ENCODE results near the gene NPHP1.
"Not testable (repeated sequence)": the region's sequence is repeated elsewhere in the genome, so short reads cannot be mapped to it uniquely, and the experiment has no call there.

Gene NPHP1

DNA sequence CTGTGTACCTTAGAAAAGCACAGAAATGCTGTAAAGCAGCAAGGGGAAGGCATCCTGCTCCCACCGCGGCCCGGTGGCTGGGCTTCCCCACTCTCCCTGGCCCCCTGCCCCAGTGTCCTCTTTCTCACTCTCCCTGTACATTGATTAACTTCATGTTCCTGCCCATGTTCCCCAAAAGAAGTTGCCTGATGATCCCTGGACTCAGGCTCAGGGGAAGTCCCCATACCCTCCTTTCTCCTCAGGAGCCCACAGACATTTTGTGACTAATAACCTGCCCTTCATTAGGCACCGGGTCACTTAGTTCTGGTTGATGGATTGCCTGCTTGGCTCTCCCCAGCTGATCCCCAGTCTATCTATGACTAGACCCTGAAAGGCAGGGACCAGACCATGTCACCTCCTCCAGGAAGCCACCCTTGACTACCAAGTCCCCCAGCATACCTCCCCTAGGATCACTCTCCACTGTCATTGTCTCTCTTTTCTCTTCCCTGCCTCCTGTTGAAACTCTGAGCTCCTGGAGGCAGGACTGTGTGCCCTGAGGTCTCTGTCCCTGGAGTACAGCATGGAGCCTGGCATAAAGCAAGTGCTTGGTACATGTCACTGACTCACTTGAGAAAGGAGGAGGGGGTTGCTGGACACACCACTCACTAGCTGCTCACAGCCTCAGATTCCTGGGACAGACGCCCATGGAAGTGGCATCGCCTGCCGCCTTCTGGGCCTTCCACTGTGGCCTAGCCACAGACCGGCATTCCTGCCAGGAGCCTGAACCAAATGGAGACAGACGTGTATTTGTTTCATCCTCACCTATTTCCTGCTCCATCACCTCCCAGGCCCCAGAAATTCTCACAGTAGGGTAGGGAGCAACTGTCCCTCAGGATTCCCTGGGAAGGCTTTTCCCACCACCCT lies 102.7 kb downstream of the NPHP1 start:
- DNase-seq: no peak

DNA sequence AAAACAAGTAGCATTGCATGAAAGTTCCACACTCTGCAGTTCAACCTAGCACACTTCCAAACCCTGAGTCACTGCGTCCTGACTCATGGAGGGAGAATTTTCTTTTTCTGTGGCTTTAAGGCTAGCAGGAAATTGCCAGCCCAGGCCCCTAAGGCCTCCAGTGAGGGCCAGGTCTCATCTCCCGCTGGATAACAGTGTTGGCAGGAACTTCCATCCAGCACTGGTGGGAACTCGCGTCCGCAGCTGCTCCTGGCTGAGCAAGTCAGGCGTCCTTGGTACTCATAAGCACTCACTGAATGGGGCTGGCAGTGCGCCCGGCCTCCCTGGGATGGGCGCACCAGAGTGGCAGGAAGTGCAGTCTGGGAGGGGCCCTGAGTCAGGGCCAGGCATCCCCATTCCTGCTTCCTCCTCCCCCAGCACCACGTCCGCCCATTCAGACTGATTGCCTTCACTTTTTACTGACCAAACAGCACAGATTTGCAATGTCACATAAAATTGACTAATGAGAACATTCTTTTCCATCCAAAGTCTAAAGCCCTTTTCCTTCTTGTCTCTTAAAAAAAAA lies 103.5 kb downstream of the NPHP1 start:
- no peak for DNase-seq

GRCh38 chr2:110100880-110101279 lies 103.9 kb downstream of the NPHP1 start:
- DNase-seq: not testable (repeated sequence)

DNA sequence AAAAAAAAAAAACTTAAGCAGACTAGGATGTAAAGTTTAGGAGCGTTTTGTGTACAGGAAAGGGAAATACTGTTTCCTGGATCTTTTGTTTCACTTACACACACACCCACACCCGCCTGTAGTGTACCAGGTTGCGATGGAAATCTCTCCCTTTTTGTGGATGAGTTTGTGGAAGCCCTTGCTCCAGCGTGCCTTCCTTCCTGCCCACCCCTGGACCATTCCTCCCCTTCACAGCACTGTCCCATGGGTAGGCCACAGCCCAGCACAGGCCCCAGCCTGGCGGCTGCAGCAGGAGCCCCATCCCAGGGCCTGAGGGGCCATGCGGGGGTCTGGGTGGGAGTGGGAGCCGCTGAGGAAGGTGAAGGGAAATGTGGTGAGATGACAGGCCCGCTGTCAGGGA lies 104.3 kb downstream of the NPHP1 start:
- DNase-seq: no peak

DNA sequence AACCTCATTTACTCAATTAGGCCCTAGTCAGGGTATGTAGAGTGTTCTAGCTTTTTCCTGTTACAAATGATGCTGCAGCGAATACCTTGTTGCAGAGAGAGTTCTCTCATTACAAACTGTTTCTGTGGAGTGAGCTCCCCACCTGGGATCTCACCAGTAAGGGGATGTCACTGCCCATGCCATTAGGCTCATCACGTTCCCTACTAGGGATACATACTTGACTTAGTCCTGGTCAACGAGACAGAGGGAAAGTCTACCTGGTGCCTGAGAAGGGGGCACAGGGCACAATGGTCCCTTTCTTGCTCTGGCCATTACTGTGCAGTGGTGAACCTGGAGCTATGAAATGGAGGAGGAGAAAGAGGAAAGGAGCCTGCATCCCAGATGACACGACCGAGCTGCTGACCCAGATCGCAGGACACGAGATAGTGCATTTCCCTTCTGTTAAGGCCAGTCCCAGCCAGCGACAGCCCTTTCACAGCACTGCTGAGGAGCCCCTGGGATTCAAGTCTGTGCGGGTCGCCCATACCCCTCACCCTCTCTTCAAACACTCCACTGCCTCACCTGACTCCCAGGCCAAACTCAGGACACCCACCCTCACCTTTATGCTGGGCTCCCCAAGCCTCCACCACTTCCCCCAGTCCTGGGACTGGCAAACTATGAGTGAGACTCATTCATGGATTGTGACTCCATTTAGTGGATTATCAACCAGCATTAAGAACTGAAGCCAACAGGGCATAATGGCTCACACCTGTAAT lies 105.2 kb downstream of the NPHP1 start:
- no peak for DNase-seq

GRCh38 chr2:110099038-110099425 lies 105.8 kb downstream of the NPHP1 start:
- no peak for DNase-seq

- no peak for DNase-seq
Measured at GRCh38 chr2:110097506-110098220, 107.2 kb downstream of the NPHP1 start.

DNA sequence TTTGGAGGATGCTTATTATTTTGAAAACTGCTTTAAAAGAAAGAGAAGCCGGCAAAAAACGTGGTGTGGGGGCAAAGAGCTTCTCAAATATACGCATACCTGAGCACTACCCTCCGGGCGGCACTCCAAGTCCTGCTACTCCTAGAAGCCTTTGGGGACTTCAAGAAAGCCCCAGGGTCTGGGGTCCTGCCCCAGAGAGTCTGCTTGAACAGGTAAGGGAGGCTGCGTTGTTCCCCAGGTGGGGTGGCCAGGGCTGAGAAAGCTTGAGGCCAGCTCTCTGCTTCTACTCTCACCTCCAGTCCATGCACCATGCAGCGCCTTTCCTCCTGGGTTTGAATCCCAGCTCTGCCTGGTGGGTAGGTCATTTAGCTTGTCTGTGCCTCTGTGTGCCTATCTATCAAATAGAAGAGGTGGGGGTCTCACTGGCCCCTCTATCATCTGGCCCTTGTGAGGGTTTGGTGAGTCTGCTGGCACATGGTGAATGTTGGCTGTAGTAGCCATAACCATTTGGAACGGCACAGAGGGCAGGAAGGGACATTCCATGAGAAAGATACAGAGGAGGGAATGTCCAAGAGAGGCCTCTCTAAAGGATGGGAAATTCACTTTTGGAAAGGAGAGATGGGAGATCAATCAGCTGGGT lies 108.7 kb downstream of the NPHP1 start:
- no peak for DNase-seq

DNA sequence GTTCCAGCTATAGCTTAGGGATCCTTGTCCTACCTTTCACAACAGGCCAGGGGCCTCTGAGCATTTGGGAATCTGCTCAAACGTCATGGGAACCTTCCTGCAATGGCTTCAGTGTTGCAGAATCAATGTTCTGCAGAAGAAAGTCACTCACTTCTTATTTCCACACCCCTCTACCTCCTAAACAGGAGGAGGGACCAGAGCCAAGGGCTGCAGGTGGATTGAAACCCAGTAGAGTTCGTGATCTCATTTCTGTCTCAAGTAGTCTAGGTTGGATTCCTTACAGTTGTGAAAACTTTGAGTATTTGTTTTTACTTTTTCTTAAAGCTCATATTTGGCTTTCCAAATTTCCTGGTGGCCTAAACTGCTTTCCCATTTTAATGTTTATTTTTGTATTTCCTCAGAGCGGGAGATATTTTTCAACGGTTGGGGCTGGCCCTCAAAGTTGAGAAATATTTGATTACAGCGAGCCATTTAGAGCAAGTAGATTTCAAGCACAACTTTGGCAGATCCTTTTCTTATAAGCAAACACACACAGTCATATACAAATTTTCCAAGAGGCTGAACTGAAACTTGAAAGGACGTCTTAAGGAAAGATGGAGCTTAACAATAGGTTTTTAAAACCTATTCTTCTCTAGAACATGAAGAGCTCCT lies 109.8 kb downstream of the NPHP1 start:
- DNase-seq: not testable (repeated sequence)

GRCh38 chr2:110093924-110094323 lies 110.9 kb downstream of the NPHP1 start:
- DNase-seq: not testable (repeated sequence)

- DNase-seq: not testable (repeated sequence)
Measured at GRCh38 chr2:110090164-110090563, 114.6 kb downstream of the NPHP1 start.

DNA sequence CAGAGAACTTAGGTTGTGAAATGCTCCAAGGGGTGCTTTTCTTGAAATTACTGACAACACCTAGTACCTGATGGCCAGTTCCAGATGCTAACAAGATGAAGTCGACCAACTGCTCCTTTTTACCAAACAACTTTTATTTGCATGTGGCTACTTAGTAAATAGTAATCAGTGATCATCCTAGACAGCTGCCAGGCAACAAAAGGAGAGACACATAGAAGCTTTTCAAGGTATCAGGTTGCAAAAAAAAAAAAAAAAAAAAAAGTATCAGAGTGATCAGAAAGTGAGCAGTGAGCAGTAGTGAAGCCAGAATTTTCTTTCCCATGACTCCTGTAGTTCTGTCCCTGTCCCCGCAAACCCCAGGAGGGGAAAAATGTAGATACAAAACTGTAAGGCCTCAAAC lies 121.1 kb downstream of the NPHP1 start:
- not testable (repeated sequence) for DNase-seq

DNA sequence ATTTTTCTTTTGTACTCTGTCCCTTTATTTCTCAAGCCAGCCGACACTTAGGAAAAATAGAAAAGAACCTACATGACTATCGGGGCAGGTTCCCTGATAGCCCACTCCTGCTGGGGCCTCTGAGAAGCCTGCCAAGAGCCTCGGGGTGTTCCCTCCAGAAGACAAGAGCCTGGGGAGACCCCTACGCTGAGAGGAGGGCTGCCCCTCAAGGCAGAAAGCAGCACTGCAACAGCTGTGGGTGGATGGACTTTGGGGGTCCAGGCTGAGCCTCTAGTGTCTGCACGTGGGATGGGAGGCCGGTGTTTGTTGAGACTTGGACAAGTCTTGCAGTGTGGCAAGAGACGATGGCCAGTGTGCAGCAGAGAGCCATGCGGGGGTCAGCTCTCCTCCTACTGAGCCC lies 121.7 kb downstream of the NPHP1 start:
- DNase-seq: not testable (repeated sequence)

- not testable (repeated sequence) for DNase-seq
Measured at GRCh38 chr2:110078104-110078503, 126.7 kb downstream of the NPHP1 start.

- not testable (repeated sequence) for DNase-seq
Measured at GRCh38 chr2:110075896-110076295, 128.9 kb downstream of the NPHP1 start.

Data from KG1 (cell line).